ENCODE results near the gene TNNC1.

GRCh38 chr3:52438104-52438376 lies 15.8 kb downstream of the TNNC1 start:
- TF ChIP-seq POLR2A (IDR thresholded peaks at IDR 0.05) (no peak), POLR2AphosphoS5 (IDR thresholded peaks at IDR 0.05) (no peak), CTCF (IDR thresholded peaks at IDR 0.05 in 8 of 11, conservative IDR thresholded peaks at IDR 0.05 in 3 of 11) (no peak)

Measured in spleen (tissue), 7 donors.